AG04450 (cell line): ENCODE data around the gene MTA2. TPM values are rescaled to one million over a fixed set of nuclear protein-coding genes. Genes with fewer than 3 reads are reported as not detected.

Experiments used
- CTCF ChIA-PET: fragments of 300-600, 350-600 bp; formaldehyde crosslinking; extraction: SDS; loops from one replicate; lab custom pipeline; 2022; ENCODE audit warnings: antibody characterized with exemption, inconsistent platforms; lab: Charles Lee
- POLR2A ChIA-PET: fragments of 350-600 bp; formaldehyde crosslinking; extraction: SDS; loops from one replicate; lab custom pipeline; 2021; ENCODE audit warnings: antibody characterized with exemption, inconsistent platforms; lab: Yijun Ruan, JAX
- DNase-seq: peaks from one replicate; pipeline ENCODE4 v3.0.0-alpha.2; 2011; ENCODE audit warnings: low read depth, low spot score
- H3K27ac ChIP-seq: one replicate; pipeline ENCODE4 v1.5.1; 2012; ENCODE audit warnings: low read depth, low read length, control low read depth
- H3K27me3 ChIP-seq: one replicate; pipeline ENCODE4 v1.6.0; 2012; ENCODE audit warnings: low read length; ENCODE audit not compliant: control insufficient read depth, insufficient read depth
- H3K4me3 ChIP-seq: 2 replicates; pipeline ENCODE4 v1.5.1; 2011; ENCODE audit warnings: mild to moderate bottlenecking, low read depth, low read length, control low read depth
- H3K9me3 ChIP-seq: 2 replicates; pipeline ENCODE4 v1.5.1; 2012; ENCODE audit warnings: low read length; ENCODE audit not compliant: control insufficient read depth, insufficient read depth
- CTCF ChIP-seq: IDR thresholded peaks from 2 replicates; pipeline ENCODE4 v1.5.1; 2011; ENCODE audit warnings: low read depth, low read length, control low read depth, inconsistent platforms
- polyA plus RNA-seq: library from polyadenylated mRNA; depleted of rRNA; stranded (reverse); fragments of >200 nt; gene quantifications from 2 replicates; pipeline ENCODE4 v1.2.3, GENCODE V29; 2011

MTA2 gene
- polyA plus RNA-seq, 1 experiment, result 22.9 TPM

DNA sequence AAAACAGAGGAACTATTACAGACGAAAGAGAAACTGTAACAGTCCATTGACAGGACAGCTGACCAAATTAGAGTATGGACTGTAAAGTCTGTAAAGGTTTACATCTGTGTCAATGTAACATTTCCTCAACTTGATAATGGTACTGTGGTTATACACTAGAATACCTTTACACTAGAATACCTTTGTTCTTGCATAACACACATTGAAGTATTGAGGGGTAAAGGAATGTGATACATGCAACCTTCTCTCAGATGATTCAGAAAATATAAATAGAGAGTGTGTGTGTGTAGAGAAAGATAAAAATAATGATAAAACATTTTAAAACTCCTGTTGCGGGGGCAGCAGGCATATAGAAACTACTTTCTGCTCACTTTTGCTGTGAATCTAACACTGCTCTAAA lies 22.4 kb downstream of the MTA2 start:
- H3K9me3 ChIP-seq, result no peaks in the 10 kb centered on the region; the same call in 1 of the 2 replicates
- no peaks in the 10 kb centered on the region for H3K27me3 ChIP-seq
- ChIA-PET POLR2A (interaction anchor here (0.7 to 1.3 kb wide), 2 partner anchors 12 to 111 kb away, joined by 3 to 7 read pairs; partner anchors contain the start of gene TUT1), CTCF (interaction anchor here (0.6 kb wide), 1 partner anchor 15 kb away, joined by 6 read pairs; no protein-coding TSS in a partner anchor)
- no peak for DNase-seq
- H3K4me3 ChIP-seq, result no peak overlapping the region
- no peak for TF ChIP-seq CTCF
- no peak overlapping the region for H3K27ac ChIP-seq

DNA sequence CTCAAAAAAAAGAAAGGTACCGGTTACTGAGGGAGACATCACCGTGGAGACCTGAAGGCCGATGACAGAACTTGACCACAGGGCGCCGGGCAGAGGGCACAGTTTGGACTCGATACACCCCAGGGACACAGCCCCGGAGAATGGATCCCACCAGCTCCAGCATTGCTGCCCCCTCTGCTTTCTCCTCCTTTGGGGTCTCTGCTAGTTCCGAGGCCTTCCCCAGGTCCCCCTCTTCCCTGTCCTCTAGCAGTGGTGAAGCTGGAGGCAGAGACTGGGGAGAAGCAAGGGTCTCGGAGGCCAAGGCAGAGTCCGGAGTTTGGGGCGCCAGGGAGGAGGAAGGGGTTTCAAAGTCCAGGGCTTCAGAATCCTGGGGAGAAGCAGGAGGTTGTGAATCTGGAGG lies 23.1 kb downstream of the MTA2 start:
- Histone ChIP-seq H3K4me3 (no peak overlapping the region), H3K9me3 (no peaks in the 10 kb centered on the region; the same call in 1 of the 2 replicates), H3K27me3 (no peaks in the 10 kb centered on the region), H3K27ac (no peak overlapping the region)
- no peak for TF ChIP-seq CTCF
- no peak for DNase-seq
- ChIA-PET CTCF (interaction anchor here (1.5 kb wide), 1 partner anchor 102 kb away, joined by 3 read pairs; no protein-coding TSS in a partner anchor), POLR2A (interaction anchor here (1.3 kb wide), 1 partner anchor 13 kb away, joined by 7 read pairs; the partner anchor contains the start of gene TUT1)

DNA sequence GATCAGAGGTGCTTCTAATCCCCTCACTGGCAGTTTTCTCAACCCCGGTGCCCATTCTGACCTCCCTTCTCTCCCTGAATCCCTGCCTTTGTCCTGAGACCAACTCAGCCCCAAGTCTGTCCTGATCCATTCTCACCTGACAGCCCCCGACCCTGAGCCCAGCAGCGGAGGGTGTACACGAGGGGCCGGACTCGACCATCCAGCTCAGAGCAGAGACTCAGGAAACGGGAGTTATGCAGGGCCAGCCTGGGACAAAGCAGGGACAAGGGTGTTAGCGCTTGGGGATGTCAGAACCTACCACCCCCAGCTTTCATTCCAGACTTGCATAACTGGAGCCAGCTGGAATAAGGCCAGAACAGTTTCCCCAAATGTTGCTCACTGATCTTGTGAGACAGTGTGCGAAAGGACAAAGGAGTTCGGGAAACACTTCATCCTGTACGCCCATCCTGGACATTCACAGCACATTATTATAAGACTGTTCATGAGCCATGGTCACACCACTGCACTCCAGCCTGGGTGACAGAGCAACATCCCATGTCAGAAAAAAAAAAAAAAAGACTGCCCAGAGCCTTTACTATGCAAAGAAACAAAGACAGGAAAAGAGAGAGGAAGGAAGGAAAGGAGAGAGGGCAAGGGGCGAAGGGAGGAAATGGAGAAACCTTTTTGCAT lies 24.5 kb downstream of the MTA2 start:
- H3K4me3 ChIP-seq, result no peak overlapping the region
- no peaks in the 10 kb centered on the region for H3K27me3 ChIP-seq
- no peak for DNase-seq
- H3K9me3 ChIP-seq, result no peaks in the 10 kb centered on the region; the same call in 1 of the 2 replicates
- H3K27ac ChIP-seq, result no peak overlapping the region
- ChIA-PET POLR2A (no interaction called here), CTCF (interaction anchor here (1.5 kb wide), 2 partner anchors 104 to 153 kb away, joined by 3 to 4 read pairs; no protein-coding TSS in a partner anchor)
- TF ChIP-seq CTCF, result no peak

DNA sequence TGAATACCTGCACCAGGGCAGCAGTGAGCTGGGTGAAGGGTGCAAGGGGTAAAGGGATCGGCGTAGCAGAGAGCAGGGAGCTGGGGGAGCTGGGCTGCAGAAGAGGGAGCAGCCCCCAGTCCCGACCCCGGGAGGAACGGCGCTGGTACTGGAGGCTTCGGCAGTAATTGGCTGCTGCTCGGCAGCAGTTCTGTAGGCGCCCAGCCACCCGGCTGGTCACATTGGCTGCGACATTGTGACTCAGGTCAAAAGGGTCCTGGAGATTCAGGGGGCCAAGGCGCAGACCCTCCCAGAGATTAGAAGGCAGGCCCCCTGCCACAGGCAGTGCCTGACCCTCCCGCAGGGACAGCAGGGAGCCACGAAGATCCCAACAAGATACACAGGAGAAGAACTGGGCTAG lies 25.8 kb downstream of the MTA2 start:
- Histone ChIP-seq H3K27me3 (no peaks in the 10 kb centered on the region), H3K4me3 (peak overlapping the region; percentile 73), H3K27ac (peak overlapping the region; percentile 39), H3K9me3 (no peaks in the 10 kb centered on the region; the same call in 1 of the 2 replicates)
- ChIA-PET CTCF (no interaction called here), POLR2A (interaction anchor here (3.7 kb wide), 1 partner anchor 16 kb away, joined by 67 read pairs; the partner anchor contains the start of gene TUT1)
- DNase-seq, result no peak
- TF ChIP-seq CTCF, result no peak

DNA sequence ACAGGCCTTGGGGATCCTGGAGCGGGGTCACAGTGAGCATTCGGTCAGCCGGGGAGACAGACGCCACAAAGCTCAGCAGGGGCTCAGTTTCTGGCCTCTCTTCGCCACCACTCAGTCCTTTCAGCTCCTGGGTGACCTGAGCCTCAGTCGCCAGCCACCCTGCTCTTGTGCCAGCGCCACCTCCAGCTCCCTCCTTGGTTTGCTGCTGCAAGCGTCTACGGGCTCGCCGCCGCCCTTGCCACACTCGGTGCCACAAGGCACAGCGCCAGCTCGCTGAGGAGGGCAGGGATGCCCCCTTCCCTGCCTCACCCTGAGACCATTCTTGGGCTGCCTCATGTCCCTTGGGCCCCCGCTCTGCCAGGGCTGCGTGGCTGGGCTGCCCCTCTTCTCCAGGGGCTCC lies 26.5 kb downstream of the MTA2 start:
- TF ChIP-seq CTCF, result no peak
- Histone ChIP-seq H3K27ac (peak overlapping the region; percentile 98), H3K4me3 (peak overlapping the region; percentile 73), H3K9me3 (no peaks in the 10 kb centered on the region; the same call in 1 of the 2 replicates), H3K27me3 (no peaks in the 10 kb centered on the region)
- POLR2A ChIA-PET, result interaction anchor here (0.7 to 3.7 kb wide), 7 partner anchors 15 to 266 kb away, joined by 3 to 67 read pairs (median 24); partner anchors contain the start of genes C11orf98, CSKMT, LBHD1 and TUT1
- CTCF ChIA-PET, result interaction anchor here (0.6 to 2.7 kb wide), 6 partner anchors 14 to 181 kb away, joined by 3 to 14 read pairs (median 9); no protein-coding TSS in a partner anchor
- no peak for DNase-seq
